Endothelial cell of umbilical vein (primary cell): ENCODE results near the gene TRIM29. TPM values are rescaled to one million over a fixed set of nuclear protein-coding genes. Genes with fewer than 3 reads are reported as not detected.

Source experiments
- BruUV-seq: library from RNA; stranded (reverse); fragments of 400-500 nt; replicated peaks from 2 replicates; lab custom pipeline; 2021; lab: Mats Ljungman, UMichigan
- CTCF ChIA-PET: fragments of 300-600, 350-600 bp; sonication (Branson Sonifier 250); formaldehyde crosslinking; loops from one replicate; lab custom pipeline; 2021; ENCODE audit warnings: antibody characterized with exemption, inconsistent platforms; lab: Charles Lee
- POLR2A ChIA-PET: fragments of 300-600, 350-600 bp; sonication (Branson Sonifier 250); formaldehyde crosslinking; loops from one replicate; lab custom pipeline; 2021; ENCODE audit warnings: antibody characterized with exemption, inconsistent platforms; lab: Charles Lee
- DNase-seq: peaks from one replicate; pipeline ENCODE4 v3.0.0-alpha.2; 2011; ENCODE audit warnings: low read depth, low spot score
- FAIRE-seq: peaks from 2 replicates; lab custom pipeline; 2011; peaks lifted over from hg19 to GRCh38; lab: Jason Lieb, UNC
- H2AFZ ChIP-seq: 2 replicates; pipeline ENCODE4 v1.6.0; 2012; ENCODE audit warnings: low read depth, low read length, control low read depth, inconsistent platforms
- H3K27ac ChIP-seq: 2 replicates; pipeline ENCODE4 v1.5.1; 2011; ENCODE audit warnings: low read depth, mild to moderate bottlenecking, control low read depth, low read length, moderate library complexity; ENCODE audit not compliant: insufficient read depth
- H3K27me3 ChIP-seq, 2 experiments: 2 replicates each; pipeline versions ENCODE4 v1.6.0 to v1.6.1; 2011; ENCODE audit warnings: low read length in 2 of 2, mixed read lengths in 1 of 2; ENCODE audit not compliant: control insufficient read depth in 2 of 2, insufficient read depth in 2 of 2
- H3K36me3 ChIP-seq, 2 experiments: 2 replicates in 1 of 2; 3 replicates in 1 of 2; pipeline ENCODE4 v1.5.1; 2011; ENCODE audit warnings: low read length in 2 of 2, mild to moderate bottlenecking in 1 of 2, moderate library complexity in 1 of 2; ENCODE audit not compliant: control insufficient read depth in 2 of 2, insufficient read depth in 2 of 2; ENCODE audit errors: extremely low read depth in 1 of 2
- H3K4me1 ChIP-seq: 3 replicates; pipeline ENCODE4 v1.5.1; 2011; ENCODE audit warnings: mild to moderate bottlenecking, low read length; ENCODE audit not compliant: control insufficient read depth, insufficient read depth; ENCODE audit errors: extremely low read depth
- H3K4me2 ChIP-seq: 2 replicates; pipeline ENCODE4 v1.6.1; 2011; ENCODE audit warnings: low read length, control low read depth, mixed read lengths; ENCODE audit not compliant: insufficient read depth
- H3K4me3 ChIP-seq, 3 experiments: fragments of 200-600 bp in 1 of 3; sonication (generic), shearing (Covaris generic) in 1 of 3; replicated peaks in 1 of 3; 2 replicates each; pipeline ENCODE4 v1.5.1; 2011 to 2016; ENCODE audit warnings: control low read depth in 3 of 3, low read length in 3 of 3, mild to moderate bottlenecking in 2 of 3, inconsistent platforms in 1 of 3, low read depth in 1 of 3, moderate library complexity in 1 of 3; ENCODE audit not compliant: insufficient read depth in 1 of 3
- H3K79me2 ChIP-seq: 2 replicates; pipeline ENCODE4 v1.6.0; 2012; ENCODE audit warnings: low read length, inconsistent platforms; ENCODE audit not compliant: control insufficient read depth, insufficient read depth
- H3K9ac ChIP-seq: replicated peaks from 2 replicates; pipeline ENCODE3; 2011; ENCODE audit warnings: low read length, control low read depth; ENCODE audit not compliant: insufficient read depth; ENCODE audit errors: extremely low read depth
- H3K9me1 ChIP-seq: replicated peaks from 3 replicates; pipeline ENCODE4 v1.6.0; 2011; ENCODE audit warnings: mild to moderate bottlenecking, low read length; ENCODE audit not compliant: control insufficient read depth, insufficient read depth; ENCODE audit errors: extremely low read depth
- H3K9me3 ChIP-seq: replicated peaks from 2 replicates; pipeline ENCODE4 v1.5.1; 2012; ENCODE audit warnings: low read length, inconsistent platforms; ENCODE audit not compliant: control insufficient read depth, insufficient read depth
- H4K20me1 ChIP-seq: replicated peaks from 2 replicates; pipeline ENCODE3; 2011; ENCODE audit warnings: mild to moderate bottlenecking, low read length; ENCODE audit not compliant: control insufficient read depth, insufficient read depth; ENCODE audit errors: extremely low read depth
- EZH2 ChIP-seq: IDR thresholded peaks from 2 replicates; pipeline ENCODE4 v1.6.1; 2012; ENCODE audit warnings: borderline replicate concordance, low read depth, mild to moderate bottlenecking, moderate library complexity, low read length, inconsistent platforms; ENCODE audit not compliant: severe bottlenecking
- FOS ChIP-seq: IDR thresholded peaks from 2 replicates; pipeline ENCODE4 v1.6.1; 2011; ENCODE audit warnings: mild to moderate bottlenecking, low read length, moderate library complexity, borderline replicate concordance; ENCODE audit not compliant: insufficient read depth
- GATA2 ChIP-seq: IDR thresholded peaks from 2 replicates; pipeline ENCODE4 v1.7.0; 2011; ENCODE audit warnings: low read depth, mild to moderate bottlenecking, moderate library complexity, mixed read lengths, low read length; ENCODE audit not compliant: insufficient read length, insufficient read depth
- JUN ChIP-seq: IDR thresholded peaks from 2 replicates; pipeline ENCODE4 v1.6.1; 2011; ENCODE audit warnings: borderline replicate concordance, low read depth; ENCODE audit not compliant: insufficient read length, insufficient read depth
- MAX ChIP-seq: IDR thresholded peaks from 2 replicates; pipeline ENCODE4 v1.6.1; 2011; ENCODE audit not compliant: insufficient read depth, insufficient read length
- MYC ChIP-seq: IDR thresholded peaks from one replicate; pipeline ENCODE4 v1.6.1; 2011; ENCODE audit warnings: mild to moderate bottlenecking, low read depth, low read length
- POLR2A ChIP-seq: IDR thresholded peaks from 2 replicates; pipeline ENCODE4 v1.6.1; 2012; ENCODE audit warnings: low read depth, mild to moderate bottlenecking, control low read depth, low read length
- POLR2AphosphoS5 ChIP-seq: IDR thresholded peaks from 2 replicates; pipeline ENCODE4 v1.6.1; 2012; ENCODE audit warnings: low read depth, mild to moderate bottlenecking, control low read depth, low read length, moderate library complexity; ENCODE audit not compliant: insufficient read depth
- dilution Hi-C: fragments of 300-500 bp; cut with MboI; formaldehyde crosslinking; loops from one replicate; pipeline ENCODE4 v1.15.0; 2019; ENCODE audit warnings: low sequenced_read_pairs; ENCODE audit not compliant: extremely low pct_ligation_motif_present
- intact Hi-C: fragments of 100-400 bp; cut with micrococcal nuclease; formaldehyde crosslinking; loops from one replicate; pipeline ENCODE4 v1.10.0; 2022
- polyA plus RNA-seq, 4 experiments: library from polyadenylated mRNA; depleted of rRNA in 3 of 4; stranded (reverse) in 3 of 4; unstranded in 1 of 4; fragments of >200 nt; gene quantifications; 2 replicates each; pipeline versions ENCODE4 v1.2.1 to v1.2.3, GENCODE V29; 2011 to 2012; ENCODE audit warnings: missing spikeins in 1 of 4
- total RNA-seq: library from RNA; stranded (reverse); gene quantifications from 2 replicates; pipeline ENCODE4 v1.2.3, GENCODE V29; 2021
- TF ChIP-seq, protein P1 (sequence below), 2 donors: IDR thresholded peaks; 1 replicate in 1 of 2; 2 replicates in 1 of 2; pipeline ENCODE4 v1.5.1; 2011; ENCODE audit warnings: low read length in 2 of 2, mild to moderate bottlenecking in 2 of 2, moderate library complexity in 2 of 2, control low read depth in 1 of 2, inconsistent platforms in 1 of 2, low read depth in 1 of 2; ENCODE audit not compliant: insufficient read depth in 1 of 2; ENCODE audit errors: extremely low read depth in 1 of 2

The TRIM29 gene
- total and polyA plus RNA-seq, 2 donors (not counting 3 experiments of a cell fraction or from before 2014, with no cell fraction given): not detected

- Histone ChIP-seq H3K9me3 (no peaks in the 10 kb centered on the region), H3K4me2 (peak overlapping the region; percentile 1), H3K4me3 (peak overlapping the region in 1 of 3 experiments; percentile 38), H3K4me1 (peaks cover 7% of the 10 kb centered on the region), H2AFZ (peak overlapping the region; percentile 17), H4K20me1 (no peaks in the 10 kb centered on the region), H3K9ac (no peak overlapping the region), H3K27ac (no peak overlapping the region), H3K36me3 (no peaks in the 10 kb centered on the region), H3K9me1 (no peaks in the 10 kb centered on the region), H3K79me2 (no peaks in the 10 kb centered on the region), H3K27me3 (peaks cover 25 to 34% of the 10 kb centered on the region in 2 experiments)
- POLR2A ChIA-PET: no interaction called here
- TF ChIP-seq MYC (no peak), POLR2A (no peak), FOS (no peak), MAX (no peak), GATA2 (no peak), POLR2AphosphoS5 (no peak), EZH2 (no peak), JUN (no peak)
- TF ChIP-seq, protein P1, sequence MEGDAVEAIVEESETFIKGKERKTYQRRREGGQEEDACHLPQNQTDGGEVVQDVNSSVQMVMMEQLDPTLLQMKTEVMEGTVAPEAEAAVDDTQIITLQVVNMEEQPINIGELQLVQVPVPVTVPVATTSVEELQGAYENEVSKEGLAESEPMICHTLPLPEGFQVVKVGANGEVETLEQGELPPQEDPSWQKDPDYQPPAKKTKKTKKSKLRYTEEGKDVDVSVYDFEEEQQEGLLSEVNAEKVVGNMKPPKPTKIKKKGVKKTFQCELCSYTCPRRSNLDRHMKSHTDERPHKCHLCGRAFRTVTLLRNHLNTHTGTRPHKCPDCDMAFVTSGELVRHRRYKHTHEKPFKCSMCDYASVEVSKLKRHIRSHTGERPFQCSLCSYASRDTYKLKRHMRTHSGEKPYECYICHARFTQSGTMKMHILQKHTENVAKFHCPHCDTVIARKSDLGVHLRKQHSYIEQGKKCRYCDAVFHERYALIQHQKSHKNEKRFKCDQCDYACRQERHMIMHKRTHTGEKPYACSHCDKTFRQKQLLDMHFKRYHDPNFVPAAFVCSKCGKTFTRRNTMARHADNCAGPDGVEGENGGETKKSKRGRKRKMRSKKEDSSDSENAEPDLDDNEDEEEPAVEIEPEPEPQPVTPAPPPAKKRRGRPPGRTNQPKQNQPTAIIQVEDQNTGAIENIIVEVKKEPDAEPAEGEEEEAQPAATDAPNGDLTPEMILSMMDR (IDR thresholded peaks at IDR 0.05; ENCODE audit: extremely low read depth in 1 of 2, insufficient read depth in 1 of 2, low read depth in 1 of 2, low read length in 2 of 2): no peak
- no peak for DNase-seq
- CTCF ChIA-PET: interaction anchor here (0.6 to 8.7 kb wide), 27 partner anchors 8 to 807 kb away, joined by 3 to 217 read pairs (median 5); partner anchors contain the start of genes NECTIN1 and OAF
- dilution Hi-C loops: no loop called here
- intact Hi-C loops: loop anchor here (2.0 kb wide), 1 partner anchor 688 kb away; no protein-coding TSS in a partner anchor
- BruUV-seq: no TSS peak
- peak; percentile 12 for FAIRE-seq
These were observed 30.4 kb upstream of the TRIM29 start for GRCh38 chr11:120168108-120168959.
